HepG2 (cell line): Measurements from ENCODE around the gene LRSAM1. TPM values are rescaled to one million over a fixed set of nuclear protein-coding genes. Genes with fewer than 3 reads are reported as not detected.

Source experiments
- CBX2 ChIP-seq, 2 experiments: fragments of 200-600 bp in 1 of 2; sonication (generic); formaldehyde crosslinking in 1 of 2; IDR thresholded peaks; 2 replicates each; pipeline versions ENCODE4 v1.7.0 to v1.8.1; 2018 to 2022; ENCODE audit warnings: low read depth in 2 of 2, low read length in 1 of 2, mild to moderate bottlenecking in 1 of 2, missing genetic modification reagents in 1 of 2
- DMAP1 ChIP-seq: IDR thresholded peaks from 2 replicates; pipeline ENCODE4 v1.6.1; 2016
- HBP1 ChIP-seq: IDR thresholded peaks from 2 replicates; pipeline ENCODE4 v1.6.1; 2016; ENCODE audit warnings: low read depth, control low read depth
- HNRNPH1 ChIP-seq: fragments of 200-400 bp; formaldehyde crosslinking; optimal IDR thresholded peaks from 2 replicates; pipeline ENCODE3; 2017; ENCODE audit warnings: mild to moderate bottlenecking, low read depth, low read length
- KAT8 ChIP-seq: IDR thresholded peaks from 2 replicates; pipeline ENCODE4 v1.6.1; 2016; ENCODE audit warnings: missing genetic modification reagents, missing compliant biosample characterization
- NFATC3 ChIP-seq: sonication (generic); formaldehyde crosslinking; IDR thresholded peaks from 2 replicates; pipeline ENCODE4 v1.5.1; 2020; ENCODE audit warnings: mild to moderate bottlenecking, missing genetic modification reagents
- PBX3 ChIP-seq: sonication (generic); formaldehyde crosslinking; IDR thresholded peaks from 2 replicates; pipeline ENCODE4 v1.8.1; 2023; ENCODE audit warnings: missing genetic modification reagents, inconsistent platforms, borderline replicate concordance
- PHF5A ChIP-seq: IDR thresholded peaks from one replicate; pipeline ENCODE4 v1.6.1; 2018; ENCODE audit warnings: low read depth, missing genetic modification reagents; ENCODE audit not compliant: unreplicated experiment
- RXRA ChIP-seq: sonication (generic); formaldehyde crosslinking; IDR thresholded peaks from 2 replicates; pipeline ENCODE4 v1.5.1; 2020; ENCODE audit warnings: missing genetic modification reagents
- XBP1 ChIP-seq: sonication (generic); formaldehyde crosslinking; IDR thresholded peaks from 2 replicates; pipeline ENCODE4 v1.5.0; 2020; ENCODE audit warnings: missing genetic modification reagents
- YY1 ChIP-seq: IDR thresholded peaks from 2 replicates; pipeline ENCODE4 v1.6.1; 2011; ENCODE audit warnings: low read length, low read depth, moderate library complexity, mild to moderate bottlenecking; ENCODE audit not compliant: insufficient read depth, insufficient replicate concordance
- ZBTB40 ChIP-seq, 2 experiments: fragments of 450-650 bp in 1 of 2; sonication (generic) in 1 of 2; formaldehyde crosslinking in 1 of 2; IDR thresholded peaks; 2 replicates each; pipeline versions ENCODE4 v1.6.1 to v1.8.0; 2016 to 2022; ENCODE audit warnings: antibody characterized with exemption in 1 of 2, mild to moderate bottlenecking in 1 of 2, missing genetic modification reagents in 1 of 2
- ZNF567 ChIP-seq: sonication (generic); formaldehyde crosslinking; IDR thresholded peaks from 2 replicates; pipeline ENCODE4 v1.8.1; 2023; ENCODE audit warnings: mild to moderate bottlenecking, missing genetic modification reagents, borderline replicate concordance
- ZNF597 ChIP-seq: sonication (generic); formaldehyde crosslinking; IDR thresholded peaks from 2 replicates; pipeline ENCODE4 v1.5.0; 2020; ENCODE audit warnings: missing genetic modification reagents
- ZNF775 ChIP-seq: sonication (generic); formaldehyde crosslinking; IDR thresholded peaks from 2 replicates; pipeline ENCODE4 v1.4.0; 2020; ENCODE audit warnings: missing genetic modification reagents, mild to moderate bottlenecking, moderate library complexity, borderline replicate concordance
- polyA plus RNA-seq, 8 experiments: library from polyadenylated mRNA; depleted of rRNA in 3 of 8; stranded (reverse) in 7 of 8; unstranded in 1 of 8; fragments of >200 nt; fragmentation: Illumina TruSeq in 4 of 8; extraction: Trizol in 4 of 8; gene quantifications; 2 replicates each; pipeline versions ENCODE4 v1.2.1 to v1.2.3, GENCODE V29; 2011 to 2016; ENCODE audit warnings: low read depth in 4 of 8, missing spikeins in 1 of 8, mixed read lengths in 1 of 8; ENCODE audit not compliant: insufficient read depth in 1 of 8
- total RNA-seq, 5 experiments: library from RNA; depleted of rRNA; stranded (reverse); fragments of >200 nt; fragmentation: Illumina TruSeq; extraction: Trizol; gene quantifications; 2 replicates each; pipeline ENCODE4 v1.2.3, GENCODE V29; 2016; ENCODE audit warnings: low read depth in 1 of 5

The LRSAM1 gene
- total and polyA plus RNA-seq, 2 of the 13 experiments (the other 11 are each of a cell fraction or from before 2014, with no cell fraction given) = 8.7 to 10.2 TPM

- TF ChIP-seq PBX3 (CRISPR knock-in tag) (no peak), KAT8 (CRISPR knock-in tag) (peak; percentile 98), ZNF567 (CRISPR knock-in tag) (peak; percentile 91; the same call in 1 of the 2 replicates), CBX2 (IDR thresholded peaks at IDR 0.05; ENCODE audit: low read depth, low read length) (no peak), CBX2 (CRISPR knock-in tag; IDR thresholded peaks at IDR 0.05; ENCODE audit: low read depth) (no peak), YY1 (peak; percentile 83), RXRA (peak; percentile 50; the same call in 1 of the 2 replicates), NFATC3 (0 out of 2 replicates have a peak, but pooled peaks have one; percentile 49), HNRNPH1 (no peak), ZNF597 (no peak), ZNF775 (CRISPR knock-in tag) (no peak), DMAP1 (peak; percentile 77; the same call in 1 of the 2 replicates), HBP1 (CRISPR knock-in tag) (0 out of 2 replicates have a peak, but pooled peaks have one; percentile 16), PHF5A (no peak), XBP1 (no peak), ZBTB40 (IDR thresholded peaks at IDR 0.05) (no peak), ZBTB40 (CRISPR knock-in tag; IDR thresholded peaks at IDR 0.05) (no peak)
Observed at GRCh38 chr9:127423934-127424675, 27.2 kb upstream of the LRSAM1 start, which contains the start of gene ZNF79 (continued).
